GM12878 (cell line): Measurements from ENCODE around the gene CCDC191. TPM values are rescaled to one million over a fixed set of nuclear protein-coding genes. Genes with fewer than 3 reads are reported as not detected.

ENCODE experiments used
- ATAC-seq: fragments of 200-7000 bp; cut with Tn5 transposase; 3 replicates; pipeline ENCODE4 v1.9.1; 2020; ENCODE audit warnings: mild to moderate bottlenecking, moderate library complexity
- BruUV-seq: library from RNA; stranded (reverse); fragments of 400-500 nt; replicated peaks from 2 replicates; lab custom pipeline; 2021; lab: Mats Ljungman, UMichigan
- CTCF ChIA-PET: fragments of 300-600 bp; sonication (Branson Sonifier 250); formaldehyde crosslinking; extraction: SDS; loops from one replicate; lab custom pipeline; 2021; ENCODE audit warnings: inconsistent platforms; lab: Yijun Ruan, JAX
- POLR2A ChIA-PET: fragments of 350-600 bp; formaldehyde crosslinking; extraction: SDS; loops from one replicate; lab custom pipeline; 2021; ENCODE audit warnings: inconsistent platforms; lab: Charles Lee
- RAD21 ChIA-PET: fragments of 300-600 bp; sonication (Branson Sonifier 250); formaldehyde crosslinking; loops from one replicate; lab custom pipeline; 2023; ENCODE audit warnings: antibody characterized with exemption; ENCODE audit not compliant: unreplicated experiment; lab: Charles Lee
- SMC1A ChIA-PET: fragments of 300-600 bp; sonication (Branson Sonifier 250); formaldehyde crosslinking; loops from one replicate; lab custom pipeline; 2023; ENCODE audit not compliant: unreplicated experiment, uncharacterized antibody; lab: Charles Lee
- DNase-seq: peaks from one replicate; pipeline ENCODE4 v3.0.0-alpha.2; 2011; ENCODE audit warnings: low read depth, low spot score
- FAIRE-seq: peaks from 3 replicates; lab custom pipeline; 2011; peaks lifted over from hg19 to GRCh38; lab: Jason Lieb, UNC
- H2AFZ ChIP-seq: 2 replicates; pipeline ENCODE4 v1.6.0; 2011; ENCODE audit warnings: low read depth, low read length, control low read depth; ENCODE audit not compliant: control insufficient read depth
- H3K27ac ChIP-seq: 2 replicates; pipeline ENCODE4 v1.5.1; 2011; ENCODE audit warnings: control low read depth; ENCODE audit not compliant: control insufficient read depth, insufficient read depth
- H3K27me3 ChIP-seq, 2 experiments: replicated peaks in 1 of 2; 2 replicates each; pipeline versions ENCODE4 v1.6.0 to v1.6.1; 2011; ENCODE audit warnings: low read length in 1 of 2; ENCODE audit not compliant: control insufficient read depth in 2 of 2, insufficient read depth in 2 of 2
- H3K36me3 ChIP-seq, 2 experiments: 2 replicates each; pipeline ENCODE4 v1.5.1; 2011; ENCODE audit warnings: low read length in 1 of 2; ENCODE audit not compliant: control insufficient read depth in 2 of 2, insufficient read depth in 2 of 2
- H3K4me1 ChIP-seq: 2 replicates; pipeline ENCODE4 v1.6.1; 2011; ENCODE audit warnings: mild to moderate bottlenecking, low read length, moderate library complexity, mixed read lengths; ENCODE audit not compliant: control insufficient read depth, insufficient read depth
- H3K4me2 ChIP-seq: 2 replicates; pipeline ENCODE4 v1.6.0; 2011; ENCODE audit warnings: control low read depth; ENCODE audit not compliant: control insufficient read depth, insufficient read depth
- H3K4me3 ChIP-seq: fragments of 200-600 bp; sonication (generic); 2 replicates; pipeline ENCODE4 v1.5.1; 2016
- H3K79me2 ChIP-seq: 2 replicates; pipeline ENCODE4 v1.6.0; 2011; ENCODE audit warnings: low read length; ENCODE audit not compliant: control insufficient read depth, insufficient read depth
- H3K9ac ChIP-seq: 2 replicates; pipeline ENCODE4 v1.8.0; 2011; ENCODE audit warnings: low read length, control low read depth, mixed read lengths; ENCODE audit not compliant: control insufficient read depth, insufficient read depth
- H3K9me3 ChIP-seq: replicated peaks from 3 replicates; pipeline ENCODE4 v1.5.1; 2011; ENCODE audit warnings: mild to moderate bottlenecking, low read length; ENCODE audit not compliant: control insufficient read depth, insufficient read depth
- H4K20me1 ChIP-seq: 2 replicates; pipeline ENCODE4 v1.6.0; 2011; ENCODE audit not compliant: control insufficient read depth, insufficient read depth
- ASH2L ChIP-seq: fragments of 300-600, 200-600 bp; sonication (generic); IDR thresholded peaks from 2 replicates; pipeline ENCODE4 v1.6.1; 2017; ENCODE audit warnings: low read depth, mild to moderate bottlenecking, borderline replicate concordance
- CBX3 ChIP-seq: fragments of 200-600 bp; sonication (generic); IDR thresholded peaks from 2 replicates; pipeline ENCODE4 v1.6.1; 2016; ENCODE audit warnings: low read depth, borderline replicate concordance
- CHD1 ChIP-seq: IDR thresholded peaks from 2 replicates; pipeline ENCODE4 v1.6.1; 2012; ENCODE audit warnings: low read depth, low read length, improper control_type of control experiment
- CHD4 ChIP-seq: fragments of 200-600 bp; sonication (generic); IDR thresholded peaks from 2 replicates; pipeline ENCODE4 v1.6.1; 2016; ENCODE audit warnings: mild to moderate bottlenecking
- FOXM1 ChIP-seq: IDR thresholded peaks from 2 replicates; pipeline ENCODE4 v1.6.1; 2012; ENCODE audit warnings: low read depth, mild to moderate bottlenecking, inconsistent platforms, low read length, moderate library complexity
- HCFC1 ChIP-seq: fragments of 150-350 bp; IDR thresholded peaks from 2 replicates; pipeline ENCODE4 v1.6.1; 2014; ENCODE audit warnings: low read length
- LARP7 ChIP-seq: fragments of 450-650 bp; IDR thresholded peaks from 2 replicates; pipeline ENCODE4 v1.6.1; 2017; ENCODE audit warnings: mild to moderate bottlenecking
- NFYA ChIP-seq: IDR thresholded peaks from 2 replicates; pipeline ENCODE4 v1.6.1; 2011; ENCODE audit warnings: low read depth, mild to moderate bottlenecking, low read length, improper control_type of control experiment, borderline replicate concordance
- NR2C2 ChIP-seq: IDR thresholded peaks from 2 replicates; pipeline ENCODE4 v1.6.1; 2011; ENCODE audit warnings: borderline replicate concordance, low read depth; ENCODE audit not compliant: control insufficient read depth, insufficient read length
- POLR2AphosphoS5 ChIP-seq: IDR thresholded peaks from 2 replicates; pipeline ENCODE4 v1.6.1; 2011; ENCODE audit warnings: mild to moderate bottlenecking, low read length, inconsistent platforms
- SREBF2 ChIP-seq: IDR thresholded peaks from 2 replicates; pipeline ENCODE4 v1.6.1; 2012; ENCODE audit warnings: mild to moderate bottlenecking, low read length
- SRF ChIP-seq, 2 experiments: IDR thresholded peaks; 2 replicates each; pipeline ENCODE4 v1.6.1; 2011; ENCODE audit warnings: low read depth in 2 of 2, low read length in 2 of 2, mild to moderate bottlenecking in 1 of 2, moderate library complexity in 1 of 2
- TBL1XR1 ChIP-seq: IDR thresholded peaks from 2 replicates; pipeline ENCODE4 v1.6.1; 2012; ENCODE audit warnings: low read depth, low read length, improper control_type of control experiment
- WRNIP1 ChIP-seq: IDR thresholded peaks from 2 replicates; pipeline ENCODE4 v1.6.1; 2011; ENCODE audit warnings: low read depth, low read length, improper control_type of control experiment, borderline replicate concordance
- YBX1 ChIP-seq: fragments of 450-650 bp; IDR thresholded peaks from 2 replicates; pipeline ENCODE4 v1.6.1; 2016; ENCODE audit warnings: antibody characterized with exemption
- ZZZ3 ChIP-seq: IDR thresholded peaks from 2 replicates; pipeline ENCODE4 v1.6.1; 2011; ENCODE audit warnings: low read depth; ENCODE audit not compliant: control insufficient read depth, insufficient read length
- in situ Hi-C: fragments of 300-500 bp; cut with MboI; formaldehyde crosslinking; loops from 9 replicates; pipeline ENCODE4 v1.14.3; 2018; ENCODE audit warnings: mixed read lengths
- intact Hi-C: fragments of 100-400 bp; cut with micrococcal nuclease; formaldehyde crosslinking; loops from one replicate; pipeline ENCODE4 v1.14.2; 2022; ENCODE audit not compliant: unreplicated experiment
- polyA plus RNA-seq, 11 experiments: library from polyadenylated mRNA; depleted of rRNA in 4 of 11; unstranded in 6 of 11; stranded (reverse) in 5 of 11; fragments of >200 nt; fragmentation: Nextera tagmentation in 4 of 11; fragmentation: Illumina TruSeq in 1 of 11; extraction: Ambion mirVana in 4 of 11; extraction: Trizol in 1 of 11; gene quantifications; 1 replicate in 1 of 11; 2 replicates in 10 of 11; pipeline versions ENCODE4 v1.2.1 to v1.2.3, GENCODE V29; 2011 to 2016; ENCODE audit warnings: inconsistent platforms in 2 of 11, missing spikeins in 2 of 11, low read depth in 1 of 11
- total RNA-seq, 4 experiments: library from RNA; depleted of rRNA in 3 of 4; stranded (reverse); fragments of >200 nt in 3 of 4; fragmentation: Illumina TruSeq in 1 of 4; extraction: Trizol in 1 of 4; gene quantifications; 2 replicates each; pipeline versions ENCODE4 v1.2.1 to v1.2.3, GENCODE V29; 2013 to 2021
- TF ChIP-seq, protein P1 (sequence below): fragments of 450-650 bp; IDR thresholded peaks from 2 replicates; pipeline ENCODE4 v1.6.1; 2017; ENCODE audit warnings: mild to moderate bottlenecking
- TF ChIP-seq, protein P2 (sequence below): IDR thresholded peaks from 2 replicates; pipeline ENCODE4 v1.6.1; 2012; ENCODE audit warnings: low read depth, low read length, improper control_type of control experiment
- TF ChIP-seq, protein P3 (sequence below): fragments of 450-650 bp; IDR thresholded peaks from 2 replicates; pipeline ENCODE4 v1.6.1; 2014; ENCODE audit warnings: mild to moderate bottlenecking

CCDC191 gene
- total and polyA plus RNA-seq, 10 of the 15 experiments (the other 5 are each of a cell fraction or from before 2014, with no cell fraction given), result 1.2 to 2.9 (median 1.7) TPM

DNA sequence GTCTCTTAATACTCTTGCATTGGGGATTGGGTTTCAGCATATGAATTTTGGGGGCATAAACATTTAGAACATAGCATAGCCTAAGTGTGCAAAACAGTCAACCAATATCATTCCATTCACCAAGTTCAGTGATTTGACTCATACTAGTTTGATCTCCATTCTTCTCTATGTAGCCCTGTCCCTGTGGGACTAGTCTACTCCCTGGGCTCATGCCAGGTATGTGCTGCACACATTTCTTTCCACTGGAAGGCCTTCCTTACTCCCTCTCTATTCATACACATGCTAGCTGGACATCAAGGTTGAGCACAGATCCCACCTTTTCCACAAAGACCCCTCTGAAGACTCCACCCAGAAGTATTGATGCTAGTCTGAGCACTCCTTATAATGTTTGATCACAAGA, 103.4 kb downstream of the CCDC191 start:
- CTCF ChIA-PET, result interaction anchor here (0.5 kb wide), 1 partner anchor 344 kb away, joined by 3 read pairs; no protein-coding TSS in a partner anchor
- intact Hi-C loops, result no loop called here
- no TSS peak for BruUV-seq
- SMC1A ChIA-PET, result no interaction called here
- no peaks in the 10 kb centered on the region for H3K36me3 ChIP-seq
- DNase-seq, result no peak
- H4K20me1 ChIP-seq, result no peaks in the 10 kb centered on the region
- H3K27me3 ChIP-seq, result no peaks in the 10 kb centered on the region
- no peak overlapping the region for H3K4me2 ChIP-seq
- no peaks in the 10 kb centered on the region for H3K79me2 ChIP-seq
- no peak for ATAC-seq
- no peaks in the 10 kb centered on the region for H3K4me1 ChIP-seq
- RAD21 ChIA-PET, result no interaction called here
- H3K27ac ChIP-seq, result no peak overlapping the region
- in situ Hi-C loops, result no loop called here
- FAIRE-seq, result no peak
- no peak for TF ChIP-seq NR2C2
- TF ChIP-seq POLR2AphosphoS5, result no peak
- TF ChIP-seq LARP7, result no peak
- no peak for TF ChIP-seq CHD4
- no peak for TF ChIP-seq SRF (IDR thresholded peaks at IDR 0.05; ENCODE audit: low read depth in 2 of 2, low read length in 2 of 2)
- no peak for TF ChIP-seq CHD1
- no peak for TF ChIP-seq SREBF2
- TF ChIP-seq, protein P1, sequence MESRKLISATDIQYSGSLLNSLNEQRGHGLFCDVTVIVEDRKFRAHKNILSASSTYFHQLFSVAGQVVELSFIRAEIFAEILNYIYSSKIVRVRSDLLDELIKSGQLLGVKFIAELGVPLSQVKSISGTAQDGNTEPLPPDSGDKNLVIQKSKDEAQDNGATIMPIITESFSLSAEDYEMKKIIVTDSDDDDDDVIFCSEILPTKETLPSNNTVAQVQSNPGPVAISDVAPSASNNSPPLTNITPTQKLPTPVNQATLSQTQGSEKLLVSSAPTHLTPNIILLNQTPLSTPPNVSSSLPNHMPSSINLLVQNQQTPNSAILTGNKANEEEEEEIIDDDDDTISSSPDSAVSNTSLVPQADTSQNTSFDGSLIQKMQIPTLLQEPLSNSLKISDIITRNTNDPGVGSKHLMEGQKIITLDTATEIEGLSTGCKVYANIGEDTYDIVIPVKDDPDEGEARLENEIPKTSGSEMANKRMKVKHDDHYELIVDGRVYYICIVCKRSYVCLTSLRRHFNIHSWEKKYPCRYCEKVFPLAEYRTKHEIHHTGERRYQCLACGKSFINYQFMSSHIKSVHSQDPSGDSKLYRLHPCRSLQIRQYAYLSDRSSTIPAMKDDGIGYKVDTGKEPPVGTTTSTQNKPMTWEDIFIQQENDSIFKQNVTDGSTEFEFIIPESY, result no peak
- no peak for TF ChIP-seq HCFC1
- no peak for TF ChIP-seq TBL1XR1
- no peak for TF ChIP-seq FOXM1
- TF ChIP-seq, protein P2, sequence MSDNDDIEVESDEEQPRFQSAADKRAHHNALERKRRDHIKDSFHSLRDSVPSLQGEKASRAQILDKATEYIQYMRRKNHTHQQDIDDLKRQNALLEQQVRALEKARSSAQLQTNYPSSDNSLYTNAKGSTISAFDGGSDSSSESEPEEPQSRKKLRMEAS, result no peak
- TF ChIP-seq ZZZ3, result no peak
- TF ChIP-seq YBX1, result no peak
- TF ChIP-seq, protein P3, sequence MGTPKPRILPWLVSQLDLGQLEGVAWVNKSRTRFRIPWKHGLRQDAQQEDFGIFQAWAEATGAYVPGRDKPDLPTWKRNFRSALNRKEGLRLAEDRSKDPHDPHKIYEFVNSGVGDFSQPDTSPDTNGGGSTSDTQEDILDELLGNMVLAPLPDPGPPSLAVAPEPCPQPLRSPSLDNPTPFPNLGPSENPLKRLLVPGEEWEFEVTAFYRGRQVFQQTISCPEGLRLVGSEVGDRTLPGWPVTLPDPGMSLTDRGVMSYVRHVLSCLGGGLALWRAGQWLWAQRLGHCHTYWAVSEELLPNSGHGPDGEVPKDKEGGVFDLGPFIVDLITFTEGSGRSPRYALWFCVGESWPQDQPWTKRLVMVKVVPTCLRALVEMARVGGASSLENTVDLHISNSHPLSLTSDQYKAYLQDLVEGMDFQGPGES, result no peak
- TF ChIP-seq ASH2L, result no peak
- no peak for TF ChIP-seq WRNIP1
- TF ChIP-seq CBX3, result no peak
- no peak for TF ChIP-seq NFYA
- no peak overlapping the region for H3K9ac ChIP-seq
- H3K4me3 ChIP-seq, result no peak overlapping the region
- H2AFZ ChIP-seq, result no peak overlapping the region
- POLR2A ChIA-PET, result no interaction called here
- no peaks in the 10 kb centered on the region for H3K9me3 ChIP-seq
